LoVo (cell line): ENCODE measurements around the gene ARHGAP1.

Experiments
- DNase-seq: peaks from one replicate; pipeline ENCODE4 v3.0.0-alpha.2; 2016; ENCODE audit warnings: low spot score

The ARHGAP1 gene

DNA sequence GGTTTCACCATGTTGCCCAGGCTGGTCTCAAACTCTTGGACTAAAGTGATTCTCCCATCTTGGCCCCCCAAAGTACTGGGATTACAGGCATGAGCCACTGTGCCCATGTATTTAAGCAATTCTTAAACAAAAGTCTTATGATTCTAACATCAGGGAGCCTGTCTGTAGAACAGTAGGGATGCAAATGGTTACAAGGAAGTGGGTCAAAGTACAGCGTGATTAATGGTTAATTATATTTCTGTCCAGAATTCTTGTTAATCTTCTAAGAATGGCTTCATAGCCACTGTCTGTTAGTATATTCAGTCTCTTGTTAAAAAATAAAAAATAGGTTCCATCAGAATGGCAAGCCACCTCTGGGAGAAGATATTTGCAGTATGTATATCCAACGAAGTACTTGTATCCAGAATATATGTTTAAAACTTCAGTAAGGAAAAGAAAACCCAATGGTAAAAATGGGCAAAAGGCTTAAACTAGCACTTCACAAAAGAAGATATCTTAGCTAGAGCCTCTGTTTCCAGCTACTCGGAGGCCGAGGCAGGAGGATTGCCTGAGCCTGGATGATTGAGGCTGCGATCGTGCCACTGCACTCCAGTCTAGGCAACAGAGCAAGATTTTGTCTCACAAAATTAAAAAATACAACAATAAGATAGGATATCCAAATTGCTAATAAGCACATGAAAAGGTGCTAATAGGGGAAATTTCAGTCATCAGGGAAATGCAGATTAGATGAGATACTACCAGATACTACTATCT, 60.2 kb downstream of the ARHGAP1 start:
- DNase-seq: no peak

DNA sequence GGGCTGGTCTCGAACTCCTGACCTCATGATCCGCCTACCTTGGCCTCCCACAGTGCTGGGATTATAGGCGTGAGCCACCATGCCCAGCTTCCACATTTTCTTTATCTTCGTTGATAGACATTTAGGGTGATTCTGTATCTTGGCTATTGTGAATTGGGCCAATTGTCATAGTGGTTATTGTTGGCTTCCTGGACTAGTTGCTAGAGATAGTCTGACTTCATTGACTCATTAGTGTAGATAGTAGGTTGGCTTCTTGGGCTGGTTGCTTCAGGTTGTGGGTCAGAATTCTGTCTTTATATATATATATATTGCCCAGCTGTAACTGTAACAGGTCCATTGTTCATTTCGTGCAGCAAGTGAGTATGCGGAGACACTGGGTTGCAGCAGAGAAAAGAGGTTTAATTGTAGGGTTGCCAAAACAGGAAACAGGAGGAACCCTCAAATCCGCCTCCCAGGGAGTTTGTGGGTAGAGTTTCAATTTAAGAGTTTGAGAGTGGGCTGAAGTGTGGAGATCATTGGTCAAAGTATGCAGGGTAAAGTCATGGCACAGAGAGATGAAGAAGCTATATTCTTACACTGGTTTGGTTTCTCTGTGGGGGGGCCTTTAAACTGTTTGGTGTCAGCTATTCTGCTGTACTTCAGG, 61.1 kb downstream of the ARHGAP1 start:
- DNase-seq: no peak

DNA sequence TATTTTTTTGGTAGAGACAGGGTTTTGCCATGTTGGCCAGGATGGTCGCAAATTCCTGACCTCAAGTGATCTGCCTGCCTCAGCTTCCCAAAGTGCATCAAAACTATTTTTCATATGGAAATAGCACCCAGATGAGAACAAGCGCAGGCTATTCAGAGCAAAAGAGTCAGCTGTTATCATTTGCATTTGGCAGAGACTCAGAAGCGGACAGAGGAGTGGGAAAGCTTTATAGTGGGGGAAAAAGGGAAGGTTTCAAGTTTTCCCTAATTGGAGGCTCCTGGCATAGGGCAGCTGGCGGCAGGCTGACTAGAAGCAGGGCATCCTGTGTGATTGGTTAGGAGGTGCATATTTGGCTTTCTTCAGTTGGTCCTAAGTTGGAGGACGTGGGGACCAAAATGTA, 62.9 kb downstream of the ARHGAP1 start:
- DNase-seq: no peak

- no peak for DNase-seq
Measured at GRCh38 chr11:46635557-46636139, 64.8 kb downstream of the ARHGAP1 start.

- no peak for DNase-seq
Measured at GRCh38 chr11:46633291-46634217, 66.9 kb downstream of the ARHGAP1 start.

GRCh38 chr11:46632502-46632901, 67.9 kb downstream of the ARHGAP1 start:
- no peak for DNase-seq

DNA sequence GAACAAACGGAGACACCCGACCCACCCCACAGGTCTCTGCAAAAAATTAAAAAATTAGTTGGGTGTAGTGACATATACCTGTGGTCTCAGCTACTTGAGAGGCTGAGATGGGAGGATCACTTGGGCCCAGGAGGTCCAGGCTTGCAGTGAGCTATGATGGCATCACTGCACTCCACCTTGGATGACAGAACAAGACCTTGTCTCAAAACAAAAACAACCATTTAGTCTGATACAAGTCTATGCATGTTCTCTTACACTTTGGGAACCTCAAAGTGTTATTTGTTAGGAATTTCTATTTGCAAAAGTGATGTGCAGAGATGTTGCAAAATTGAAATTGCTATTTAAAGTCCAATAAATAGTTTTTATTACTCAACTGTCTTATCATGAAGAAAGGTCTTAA, 68.7 kb downstream of the ARHGAP1 start:
- no peak for DNase-seq

- no peak for DNase-seq
Measured at GRCh38 chr11:46630237-46630636, 70.2 kb downstream of the ARHGAP1 start.

DNA sequence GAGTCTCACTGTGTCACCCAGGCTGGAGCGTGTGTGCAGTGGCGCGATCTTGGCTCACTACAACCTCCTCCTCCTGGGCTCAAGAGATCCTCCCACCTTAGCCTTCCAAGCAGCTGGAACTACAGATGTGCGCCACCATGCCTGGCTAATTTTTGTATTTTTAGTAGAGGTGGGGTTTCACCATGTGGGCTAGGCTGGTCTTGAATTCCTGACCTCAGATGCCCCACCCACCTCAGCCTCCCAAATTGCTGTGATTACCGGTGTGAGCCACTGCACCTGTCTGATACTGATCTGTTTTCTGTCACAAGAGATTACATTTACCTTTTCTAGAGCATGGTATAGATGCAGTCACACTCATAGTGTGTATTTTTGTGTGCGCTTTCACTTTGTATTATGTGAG, 71.5 kb downstream of the ARHGAP1 start:
- no peak for DNase-seq
